GM21447 (cell line): ENCODE measurements around the gene KIF1A.
"Not testable (repeated sequence)": the region's sequence is repeated elsewhere in the genome, so short reads cannot be mapped to it uniquely, and the experiment has no call there.

Experiments
- ATAC-seq: cut with Tn5 transposase; IDR thresholded peaks from one replicate; pipeline ENCODE4 v1.9.1; 2021; ENCODE audit not compliant: unreplicated experiment

KIF1A gene

DNA sequence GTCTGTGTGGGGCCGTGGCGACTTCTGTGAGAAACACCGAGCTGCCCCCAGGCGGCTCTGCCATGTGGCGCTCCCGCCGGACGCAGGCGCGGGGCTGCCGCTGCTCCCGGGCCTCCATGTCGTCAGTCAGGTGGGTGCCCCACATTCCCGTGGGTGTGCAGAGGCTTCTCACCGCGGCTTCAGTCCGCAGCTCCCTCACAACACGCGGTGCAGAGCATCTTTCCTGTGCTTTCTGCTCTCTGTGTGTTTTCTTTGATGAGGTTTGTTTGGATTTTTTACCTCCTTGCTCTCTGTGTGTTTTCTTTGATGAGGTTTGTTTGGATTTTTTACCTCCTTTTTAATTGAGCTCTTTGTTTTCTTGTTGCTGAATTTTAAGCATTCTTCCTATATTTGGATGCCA, 115.4 kb downstream of the KIF1A start:
- ATAC-seq: no peak

- no peak for ATAC-seq
Observed at GRCh38 chr2:240703417-240704341, 116.3 kb downstream of the KIF1A start.

DNA sequence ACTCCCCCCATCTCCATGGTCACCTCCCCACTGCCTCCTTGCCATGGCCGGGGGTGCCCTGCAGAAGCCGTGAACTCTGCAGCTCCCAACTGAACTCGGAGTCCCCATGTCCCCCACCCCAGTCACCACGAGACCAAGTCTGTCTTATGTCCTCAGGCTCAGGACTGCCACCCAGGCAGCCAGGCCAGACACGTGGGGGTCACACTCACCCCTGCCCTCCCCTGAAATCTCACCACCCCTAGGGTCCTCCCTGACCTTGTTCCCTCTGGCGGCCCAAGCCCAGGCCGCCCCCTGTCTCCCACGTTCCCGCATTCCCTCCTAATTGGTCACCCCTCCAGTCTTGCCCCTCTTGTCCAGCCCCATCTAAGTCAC, 117.4 kb downstream of the KIF1A start:
- no peak for ATAC-seq

DNA sequence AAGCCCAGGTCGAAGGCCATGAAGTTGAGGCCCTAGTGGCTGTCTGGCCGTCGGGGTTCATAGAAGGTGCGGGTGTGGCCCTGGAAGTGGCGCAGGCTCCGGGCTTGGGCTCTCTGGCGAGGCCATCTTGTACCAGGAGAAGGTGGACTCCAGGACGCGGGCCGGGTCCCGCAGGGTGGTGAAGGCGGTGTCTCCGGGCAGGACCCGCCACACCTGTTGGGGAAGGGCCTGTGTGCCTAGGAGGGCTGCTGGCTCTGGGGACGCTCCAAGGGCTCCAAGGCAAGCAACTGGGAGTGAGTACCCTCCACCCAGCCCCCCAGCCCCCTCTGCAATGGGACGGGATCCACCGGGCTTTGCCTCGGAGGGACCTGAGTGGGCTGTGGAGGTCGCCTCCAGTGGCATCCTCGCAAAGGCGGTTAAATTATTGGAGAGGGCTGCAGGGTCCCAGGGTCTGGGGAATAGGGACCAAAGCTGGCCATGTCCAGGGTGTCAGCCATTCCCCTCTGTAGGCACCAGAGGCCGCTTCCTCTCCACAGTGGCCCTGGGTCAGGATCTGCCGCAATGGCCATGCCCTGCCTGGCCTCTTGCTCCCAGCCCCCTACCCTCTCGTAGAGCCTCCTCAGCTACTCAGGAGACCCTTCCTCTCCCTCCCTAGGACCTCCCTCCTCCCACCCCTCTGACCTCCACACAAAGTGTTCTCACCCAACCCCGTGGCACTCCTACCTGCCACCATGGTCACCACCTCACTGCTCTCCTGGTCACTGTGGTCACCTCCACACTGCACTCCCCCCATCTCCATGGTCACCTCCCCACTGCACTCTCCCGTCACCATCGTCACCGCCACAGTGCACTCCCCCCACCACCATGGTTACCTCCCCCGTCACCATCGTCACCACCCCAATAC, 118.0 kb downstream of the KIF1A start:
- no peak for ATAC-seq

- ATAC-seq: no peak
Observed at GRCh38 chr2:240701091-240701735, 118.8 kb downstream of the KIF1A start.

DNA sequence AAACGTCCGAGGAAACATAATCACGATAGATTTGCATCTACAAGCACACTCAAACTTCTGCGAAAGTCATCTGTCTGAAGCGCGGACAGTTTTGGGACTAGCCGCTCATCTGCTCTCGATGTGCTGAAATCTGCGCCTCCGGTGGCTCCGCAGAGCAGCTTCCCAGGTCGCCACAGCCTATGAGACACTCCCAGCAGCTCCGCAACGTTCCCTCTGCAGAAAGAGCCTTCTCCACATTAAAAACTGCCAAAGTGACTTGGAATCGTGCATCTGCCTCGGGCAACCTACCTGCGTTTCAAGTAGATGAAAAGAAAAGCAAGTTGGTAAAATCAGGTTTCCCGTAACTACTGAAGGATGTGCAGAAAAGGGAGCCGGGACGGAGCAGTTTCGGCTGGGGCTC, 119.4 kb downstream of the KIF1A start:
- not testable (repeated sequence) for ATAC-seq

- not testable (repeated sequence) for ATAC-seq
Observed at GRCh38 chr2:240699835-240700234, 120.2 kb downstream of the KIF1A start.

- not testable (repeated sequence) for ATAC-seq
Observed at GRCh38 chr2:240698852-240699561, 121.0 kb downstream of the KIF1A start.

GRCh38 chr2:240696469-240696868, 123.5 kb downstream of the KIF1A start:
- not testable (repeated sequence) for ATAC-seq

- ATAC-seq: not testable (repeated sequence)
Observed at GRCh38 chr2:240695593-240695992, 124.4 kb downstream of the KIF1A start.

- not testable (repeated sequence) for ATAC-seq
Observed at GRCh38 chr2:240694304-240694703, 125.7 kb downstream of the KIF1A start.

- ATAC-seq: not testable (repeated sequence)
Observed at GRCh38 chr2:240692583-240693561, 127.1 kb downstream of the KIF1A start.

DNA sequence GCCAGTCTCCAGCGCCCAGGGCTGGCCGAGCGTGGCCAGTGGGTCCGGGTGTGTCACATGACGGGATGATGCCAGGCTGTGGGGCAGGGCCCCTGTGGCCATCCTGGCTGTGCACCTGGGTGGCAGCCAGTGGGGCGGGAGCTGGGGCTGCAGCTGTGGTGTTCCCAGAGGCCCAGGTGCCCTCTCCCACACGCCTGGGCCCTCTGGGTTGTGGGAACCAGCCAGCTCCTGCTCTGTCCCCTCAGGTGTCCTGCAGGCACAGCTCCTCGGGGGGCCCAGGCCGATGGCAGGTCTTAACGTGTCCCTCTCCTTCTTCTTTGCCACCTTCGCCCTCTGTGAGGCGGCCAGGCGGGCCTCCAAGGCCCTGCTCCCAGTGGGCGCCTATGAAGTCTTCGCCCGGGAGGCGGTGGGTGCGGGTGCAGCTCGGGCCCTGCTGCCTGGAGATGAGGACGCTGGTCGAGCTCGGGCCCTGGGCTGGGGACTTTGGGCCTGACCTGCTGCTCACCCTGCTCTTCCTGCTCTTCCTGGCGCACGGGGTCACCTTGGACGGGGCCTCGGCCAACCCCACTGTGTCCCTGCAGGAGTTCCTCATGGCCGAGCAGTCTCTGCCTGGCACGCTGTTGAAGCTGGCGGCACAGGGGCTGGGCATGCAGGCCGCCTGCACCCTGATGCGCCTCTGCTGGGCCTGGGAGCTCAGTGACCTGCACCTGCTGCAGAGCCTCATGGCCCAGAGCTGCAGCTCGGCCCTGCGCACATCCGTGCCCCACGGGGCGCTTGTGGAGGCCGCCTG, 128.2 kb downstream of the KIF1A start, which contains the start of gene AQP12A:
TSS of gene AQP12A (plus strand) at position 236 of the 790 bp plus-strand sequence. CDS start at position 284, 48 bp downstream.
- ATAC-seq: not testable (repeated sequence)

DNA sequence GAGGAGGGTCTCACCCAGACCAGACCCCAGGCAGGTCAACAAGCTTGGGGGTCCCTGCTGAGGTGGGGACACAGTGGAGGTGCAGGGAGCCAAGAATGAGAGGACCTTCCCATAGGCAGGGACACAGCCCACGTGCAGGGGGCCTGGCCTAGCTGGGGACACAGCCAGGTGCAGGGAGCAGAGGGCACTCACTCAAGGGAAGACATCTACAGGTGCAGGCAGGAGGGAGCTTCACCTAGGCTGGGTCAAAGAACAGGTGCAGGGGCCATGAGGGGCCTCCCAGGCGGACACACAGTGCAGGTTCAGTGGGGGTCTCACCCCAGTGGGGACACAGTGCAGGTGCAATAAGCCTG, 129.0 kb downstream of the KIF1A start:
- ATAC-seq: not testable (repeated sequence)

- ATAC-seq: not testable (repeated sequence)
Observed at GRCh38 chr2:240690421-240691074, 129.5 kb downstream of the KIF1A start.

DNA sequence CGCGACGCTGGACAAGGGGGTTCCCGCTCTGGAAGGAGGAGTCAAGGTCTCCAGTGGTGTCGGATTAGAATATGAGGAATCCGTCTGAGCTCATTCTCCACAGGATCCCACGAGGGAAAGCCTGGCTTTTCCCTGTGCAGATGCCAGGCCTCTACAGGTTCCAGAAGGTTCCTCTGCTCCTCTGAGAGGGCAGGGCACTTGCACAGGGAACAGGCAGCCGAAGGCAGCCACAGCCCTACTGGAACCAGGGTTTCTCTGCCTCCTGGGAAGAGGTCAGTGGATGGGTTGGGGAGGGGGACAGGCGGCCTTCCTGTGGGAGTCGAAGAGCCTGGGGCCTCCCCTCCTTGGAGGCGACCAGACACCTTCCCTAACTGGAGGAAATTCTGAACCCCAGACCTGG, 130.0 kb downstream of the KIF1A start:
- ATAC-seq: no peak

DNA sequence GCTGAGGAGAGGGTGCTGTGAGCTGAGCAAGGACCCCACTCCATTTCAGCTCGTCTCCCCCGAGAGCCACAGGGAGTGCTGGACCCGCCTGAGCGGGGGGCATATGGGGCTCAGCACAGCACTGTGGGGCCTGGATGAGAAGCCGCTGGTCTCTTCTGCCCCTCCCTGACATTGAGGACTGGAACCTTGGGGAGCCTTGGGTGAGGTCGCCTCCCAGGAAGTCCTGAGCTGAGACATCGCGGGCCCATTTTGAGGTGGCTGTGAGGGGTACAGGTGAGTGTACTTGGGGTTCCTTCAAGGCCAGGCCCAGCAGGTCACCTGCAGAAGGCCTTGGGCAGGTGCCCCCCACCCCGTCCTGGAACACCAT, 131.5 kb downstream of the KIF1A start:
- ATAC-seq: no peak
